Omental fat pad (tissue), 4 donors: Measurements from ENCODE around the gene NEFH. TPM values are rescaled to one million over a fixed set of nuclear protein-coding genes. Genes with fewer than 3 reads are reported as not detected.
"Not testable (repeated sequence)": the region's sequence is repeated elsewhere in the genome, so short reads cannot be mapped to it uniquely, and the experiment has no call there.

Experiments used
- ATAC-seq: fragments of 150-250 bp; one replicate; pipeline ENCODE4 v1.9.1; 2016; ENCODE audit warnings: mild to moderate bottlenecking, moderate library complexity; ENCODE audit not compliant: low FRiP score
- DNase-seq: peaks from one replicate; pipeline ENCODE4 v3.0.0-alpha.2; 2019; ENCODE audit warnings: low spot score
- CTCF ChIP-seq, 3 donors: fragments of 450-650 bp; IDR thresholded peaks; one replicate each; pipeline ENCODE4 v1.5.1; 2016 to 2017; ENCODE audit warnings: antibody characterized with exemption in 3 of 3, mild to moderate bottlenecking in 3 of 3, moderate library complexity in 2 of 3
- total RNA-seq, 4 donors: library from RNA; depleted of rRNA; stranded (reverse); fragments of >200 nt; gene quantifications; one replicate each; pipeline ENCODE4 v1.1.0, GENCODE V29; 2016

The NEFH gene
- total RNA-seq, 4 donors from 2014 or later, result 0.32 to 1.4 (median 0.42) TPM

GRCh38 chr22:29482726-29483125, 2.7 kb downstream of the NEFH start:
- no peak for ATAC-seq
- DNase-seq, result no peak
- TF ChIP-seq CTCF (IDR thresholded peaks at IDR 0.05), result no peak

- no peak for TF ChIP-seq CTCF (IDR thresholded peaks at IDR 0.05)
- no peak for DNase-seq
- no peak for ATAC-seq
Observed at GRCh38 chr22:29483254-29483653, 3.2 kb downstream of the NEFH start.

GRCh38 chr22:29484642-29485041, 4.6 kb downstream of the NEFH start:
- no peak for DNase-seq
- ATAC-seq, result no peak
- no peak for TF ChIP-seq CTCF (IDR thresholded peaks at IDR 0.05)

GRCh38 chr22:29485448-29485847, 5.4 kb downstream of the NEFH start:
- no peak for TF ChIP-seq CTCF (IDR thresholded peaks at IDR 0.05)
- ATAC-seq (no peak), DNase-seq (no peak)

GRCh38 chr22:29487426-29487986, 7.5 kb downstream of the NEFH start:
- DNase-seq, result no peak
- TF ChIP-seq CTCF (IDR thresholded peaks at IDR 0.05), result no peak
- no peak for ATAC-seq

- ATAC-seq, DNase-seq: not testable (repeated sequence)
Observed at GRCh38 chr22:29489127-29489780, 9.2 kb downstream of the NEFH start.

GRCh38 chr22:29491012-29491411, 11.0 kb downstream of the NEFH start:
- ATAC-seq, result no peak
- TF ChIP-seq CTCF (IDR thresholded peaks at IDR 0.05), result no peak
- DNase-seq, result no peak
